ENCODE results near the gene TOR3A. TPM values are rescaled to one million over a fixed set of nuclear protein-coding genes. Genes with fewer than 3 reads are reported as not detected.
"Not testable (repeated sequence)": the region's sequence is repeated elsewhere in the genome, so short reads cannot be mapped to it uniquely, and the experiment has no call there.

The TOR3A gene
- polyA plus RNA-seq, 3 donors = 50.0 to 67.8 (median 60.9) TPM

- 80% methylated on average over 7 of the region's 10 CpGs for WGBS (ENCODE audit: insufficient coverage)
- intact Hi-C loops (cut with micrococcal nuclease) = loop anchor here (5.0 to 10.0 kb wide), 3 partner anchors 65 to 237 kb away; partner anchors contain the start of gene AXDND1 (in 2 of the 2)
- Histone ChIP-seq H3K4me2 (replicated peaks; ENCODE audit: extremely low read depth, low read length, poor library complexity, severe bottlenecking) (peak overlapping the region; percentile 60), H3K9ac (ENCODE audit: insufficient read depth, low read length, poor library complexity, severe bottlenecking) (no peak overlapping the region), H3K79me2 (ENCODE audit: insufficient read depth, low read length) (no peaks in the 10 kb centered on the region), H3K4me3 (replicated peaks in 1 of 3; ENCODE audit: low read depth in 2 of 3, low read length in 3 of 3) (peak overlapping the region in 1 of 3 experiments; percentile 52), H2AFZ (ENCODE audit: insufficient read depth, low read depth, low read length, poor library complexity, severe bottlenecking) (peak overlapping the region; percentile 60), H4K20me1 (ENCODE audit: insufficient read depth, low read length) (no peaks in the 10 kb centered on the region), H3K27ac (ENCODE audit: low read depth in 1 of 2, low read length in 2 of 2) (peak overlapping the region; percentile 54 to 71), H3K36me3 (replicated peaks in 1 of 2; ENCODE audit: control insufficient read depth in 1 of 2, insufficient read depth in 2 of 2, low read length in 2 of 2) (peaks cover 0 to 3% of the 10 kb centered on the region in 2 donors), H3K9me3 (replicated peaks in 1 of 2; ENCODE audit: control insufficient read depth in 1 of 2, insufficient read depth in 1 of 2, low read length in 2 of 2) (no peaks in the 10 kb centered on the region), H3K27me3 (ENCODE audit: control insufficient read depth in 2 of 2, insufficient read depth in 2 of 2, low read length in 2 of 2) (no peaks in the 10 kb centered on the region), H3K4me1 (ENCODE audit: control insufficient read depth in 1 of 2, insufficient read depth in 2 of 2, low read length in 2 of 2) (peaks cover 11 to 12% of the 10 kb centered on the region in 2 donors)
- Mint-ChIP-seq H3K9me3 (peaks cover 0 to 2% (median 0%) of the 10 kb centered on the region in 7 donors), H3K36me3 (peaks cover 11 to 16% of the 10 kb centered on the region in 2 donors), H3K4me1 (peaks cover 16% of the 10 kb centered on the region), H3K4me3 (peak overlapping the region; percentile 52 to 81), H3K27ac (peak overlapping the region; percentile 26 to 93 (median 88)), H3K27me3 (ENCODE audit: low read depth in 3 of 3) (peaks cover 0 to 1% (median 0%) of the 10 kb centered on the region in 3 donors)
- TF ChIP-seq CTCF (IDR thresholded peaks at IDR 0.05) = no peak
- DNase-seq = peak; percentile 54 to 80 (median 72)
Measured at GRCh38 chr1:179129702-179130473, 48.0 kb downstream of the TOR3A start.

GRCh38 chr1:179135168-179135567 lies 53.3 kb downstream of the TOR3A start:
- H3K4me3 ChIP-seq (replicated peaks in 1 of 3; ENCODE audit: low read depth in 2 of 3, low read length in 3 of 3); H3K4me3 Mint-ChIP-seq; H3K27me3 ChIP-seq (ENCODE audit: control insufficient read depth in 2 of 2, insufficient read depth in 2 of 2, low read length in 2 of 2); intact Hi-C loops (cut with micrococcal nuclease); H3K9ac ChIP-seq (ENCODE audit: insufficient read depth, low read length, poor library complexity, severe bottlenecking); H3K27me3 Mint-ChIP-seq (ENCODE audit: low read depth in 3 of 3); H3K27ac ChIP-seq (ENCODE audit: low read depth in 1 of 2, low read length in 2 of 2); H3K9me3 Mint-ChIP-seq; H3K4me1 Mint-ChIP-seq; H4K20me1 ChIP-seq (ENCODE audit: insufficient read depth, low read length); H3K4me2 ChIP-seq (replicated peaks; ENCODE audit: extremely low read depth, low read length, poor library complexity, severe bottlenecking); H3K36me3 ChIP-seq (replicated peaks in 1 of 2; ENCODE audit: control insufficient read depth in 1 of 2, insufficient read depth in 2 of 2, low read length in 2 of 2); H3K9me3 ChIP-seq (replicated peaks in 1 of 2; ENCODE audit: control insufficient read depth in 1 of 2, insufficient read depth in 1 of 2, low read length in 2 of 2); H3K79me2 ChIP-seq (ENCODE audit: insufficient read depth, low read length); DNase-seq; H3K4me1 ChIP-seq (ENCODE audit: control insufficient read depth in 1 of 2, insufficient read depth in 2 of 2, low read length in 2 of 2); H2AFZ ChIP-seq (ENCODE audit: insufficient read depth, low read depth, low read length, poor library complexity, severe bottlenecking): not testable (repeated sequence)
- WGBS (ENCODE audit: insufficient coverage) = no CpG with 5 or more reads among the region's 27 CpGs
- H3K36me3 Mint-ChIP-seq = peaks cover 13 to 21% of the 10 kb centered on the region in 2 donors
- H3K27ac Mint-ChIP-seq = peak overlapping the region in 1 of 7 donors; percentile 4

GRCh38 chr1:179135707-179136106 lies 53.8 kb downstream of the TOR3A start:
- DNase-seq; H3K4me3 Mint-ChIP-seq; H3K27ac ChIP-seq (ENCODE audit: low read depth in 1 of 2, low read length in 2 of 2); intact Hi-C loops (cut with micrococcal nuclease); H3K27me3 ChIP-seq (ENCODE audit: control insufficient read depth in 2 of 2, insufficient read depth in 2 of 2, low read length in 2 of 2); H3K27me3 Mint-ChIP-seq (ENCODE audit: low read depth in 3 of 3); H3K9me3 ChIP-seq (replicated peaks in 1 of 2; ENCODE audit: control insufficient read depth in 1 of 2, insufficient read depth in 1 of 2, low read length in 2 of 2); H3K4me3 ChIP-seq (replicated peaks in 1 of 3; ENCODE audit: low read depth in 2 of 3, low read length in 3 of 3); H4K20me1 ChIP-seq (ENCODE audit: insufficient read depth, low read length); H3K9me3 Mint-ChIP-seq; H3K4me1 Mint-ChIP-seq; H3K4me1 ChIP-seq (ENCODE audit: control insufficient read depth in 1 of 2, insufficient read depth in 2 of 2, low read length in 2 of 2); H2AFZ ChIP-seq (ENCODE audit: insufficient read depth, low read depth, low read length, poor library complexity, severe bottlenecking); H3K27ac Mint-ChIP-seq; H3K36me3 ChIP-seq (replicated peaks in 1 of 2; ENCODE audit: control insufficient read depth in 1 of 2, insufficient read depth in 2 of 2, low read length in 2 of 2); H3K79me2 ChIP-seq (ENCODE audit: insufficient read depth, low read length); H3K9ac ChIP-seq (ENCODE audit: insufficient read depth, low read length, poor library complexity, severe bottlenecking); H3K4me2 ChIP-seq (replicated peaks; ENCODE audit: extremely low read depth, low read length, poor library complexity, severe bottlenecking): not testable (repeated sequence)
- H3K36me3 Mint-ChIP-seq = peaks cover 9 to 16% of the 10 kb centered on the region in 2 donors
- 100% methylated on average over 1 of the region's 28 CpGs for WGBS (ENCODE audit: insufficient coverage)

Data from CD14-positive monocyte (primary cell).